Measurements from ENCODE around the gene CERS6.

DNA sequence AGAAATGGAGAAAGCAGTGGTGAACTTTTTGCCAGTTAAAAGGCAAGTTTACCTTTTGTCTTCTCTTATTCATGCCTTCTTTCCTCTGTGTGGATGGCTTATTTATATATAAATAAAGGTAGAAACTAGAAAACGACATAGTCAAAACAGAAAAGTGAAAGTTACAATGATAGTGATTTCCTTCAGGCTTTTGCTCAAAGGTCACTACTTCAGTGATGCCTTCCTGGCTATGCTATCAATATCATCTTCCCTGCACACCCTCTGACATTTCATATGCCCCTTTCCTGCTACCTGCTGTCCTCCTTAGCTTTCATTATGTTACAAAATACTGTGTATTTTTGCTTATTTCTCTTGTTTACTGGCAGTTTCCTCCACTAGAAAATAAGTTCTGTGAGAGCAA lies 214.4 kb downstream of the CERS6 start:
- TF ChIP-seq CTCF (IDR thresholded peaks at IDR 0.05) (no peak), POLR2AphosphoS5 (IDR thresholded peaks at IDR 0.05; ENCODE audit: insufficient read depth in 1 of 2, low read depth in 1 of 2) (no peak)
